ENCODE data around the gene NEFH.
"Not testable (repeated sequence)": the region's sequence is repeated elsewhere in the genome, so short reads cannot be mapped to it uniquely, and the experiment has no call there.

Gene NEFH

GRCh38 chr22:29479417-29480261 is at the start of gene NEFH:
Gene NEFH, plus strand, starts transcription at chr22:29480218. Its CDS starts 45 bp downstream, at chr22:29480263.
- no peak for DNase-seq (ENCODE audit: low read depth, low spot score)
- no peak within 1 kb of the TSS for H3K27ac ChIP-seq

- no peak for DNase-seq (ENCODE audit: low read depth, low spot score)
These were observed 48.0 kb upstream of the NEFH start for GRCh38 chr22:29431986-29432385.

DNA sequence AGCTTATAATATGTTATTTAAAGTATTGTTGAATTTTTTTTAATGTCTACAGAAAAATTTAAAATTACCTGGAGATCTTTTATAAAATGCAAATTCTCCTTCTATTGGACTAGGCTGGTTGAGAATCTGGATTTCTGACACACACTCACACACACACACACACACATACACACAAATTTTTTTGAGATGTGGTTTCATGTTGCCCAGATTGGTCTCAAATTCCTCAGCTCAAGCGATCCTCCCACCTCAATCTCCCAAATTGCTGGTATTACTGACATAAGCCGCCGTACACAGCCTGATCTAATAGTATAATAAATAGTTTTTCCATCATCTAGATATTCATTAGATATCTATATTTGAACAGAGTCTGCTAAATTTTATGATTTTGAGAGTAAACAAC is 46.2 kb upstream of the NEFH start:
- no peak overlapping the region for H3K27ac ChIP-seq
- no peak for DNase-seq (ENCODE audit: low read depth, low spot score)

More at GRCh38 chr22:29431986-29432385, 48.0 kb upstream of the NEFH start:
- no peak overlapping the region for H3K27ac ChIP-seq

DNA sequence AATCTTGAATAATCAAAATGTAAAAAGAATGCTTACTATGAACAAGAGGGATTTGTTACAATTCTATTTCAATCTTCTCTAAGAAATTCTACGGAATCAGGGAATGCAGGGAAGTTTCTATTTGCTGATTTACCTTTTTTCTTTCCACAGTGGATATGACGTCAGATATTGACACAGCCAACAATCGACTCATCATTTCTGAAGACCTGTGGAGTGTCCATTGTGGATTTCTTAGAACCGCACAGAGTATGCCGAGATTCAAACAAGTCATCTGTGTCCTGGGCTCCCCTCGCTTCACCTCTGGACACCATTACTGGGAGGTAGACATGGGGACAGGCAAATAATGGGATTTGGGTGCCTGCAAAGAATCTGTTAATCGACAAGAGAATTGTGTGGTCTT is 45.7 kb upstream of the NEFH start:
- no peak for DNase-seq (ENCODE audit: low read depth, low spot score)
- no peak overlapping the region for H3K27ac ChIP-seq

DNA sequence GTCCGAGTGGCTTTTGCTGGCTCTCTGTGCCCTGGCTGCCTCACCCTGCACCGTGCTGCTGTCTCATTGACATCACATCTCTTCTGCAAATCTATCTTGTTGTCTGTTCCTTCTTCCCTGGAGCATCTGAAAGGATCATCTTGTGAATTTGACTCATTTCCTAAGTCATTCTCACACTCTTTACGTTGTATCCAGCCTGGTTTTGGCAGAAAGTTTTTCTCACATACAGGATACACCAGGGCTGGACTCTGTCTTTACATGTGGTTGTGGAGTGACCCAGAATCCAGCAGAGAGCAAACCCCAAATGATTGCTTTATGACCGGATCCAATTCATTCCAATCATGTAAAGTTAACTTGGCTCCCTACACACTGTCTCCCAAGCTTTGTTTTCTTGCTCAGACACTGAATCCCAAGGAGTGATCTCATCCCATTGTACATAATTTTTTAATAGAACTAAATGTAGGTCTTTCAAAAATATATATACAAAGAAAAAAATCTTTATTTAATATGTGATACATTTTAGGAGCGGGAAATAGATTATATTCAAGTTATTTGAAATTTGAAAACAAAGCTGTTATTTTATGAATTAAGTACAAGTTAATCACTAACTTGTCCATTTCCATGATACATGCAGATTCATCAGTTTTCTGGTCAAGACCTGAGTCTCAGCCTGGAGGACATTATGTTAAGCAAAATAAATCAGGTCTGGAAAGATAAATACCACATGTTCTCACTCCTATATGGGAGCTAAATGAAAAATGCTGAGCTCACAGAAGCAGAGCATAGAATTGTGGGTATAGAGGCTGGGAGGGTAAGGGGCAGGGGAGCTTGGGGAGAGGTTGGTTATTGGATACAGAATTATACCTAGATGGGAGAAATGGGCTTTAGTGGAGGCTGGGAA is 44.5 kb upstream of the NEFH start:
- no peak overlapping the region for H3K27ac ChIP-seq
- no peak for DNase-seq (ENCODE audit: low read depth, low spot score)

DNA sequence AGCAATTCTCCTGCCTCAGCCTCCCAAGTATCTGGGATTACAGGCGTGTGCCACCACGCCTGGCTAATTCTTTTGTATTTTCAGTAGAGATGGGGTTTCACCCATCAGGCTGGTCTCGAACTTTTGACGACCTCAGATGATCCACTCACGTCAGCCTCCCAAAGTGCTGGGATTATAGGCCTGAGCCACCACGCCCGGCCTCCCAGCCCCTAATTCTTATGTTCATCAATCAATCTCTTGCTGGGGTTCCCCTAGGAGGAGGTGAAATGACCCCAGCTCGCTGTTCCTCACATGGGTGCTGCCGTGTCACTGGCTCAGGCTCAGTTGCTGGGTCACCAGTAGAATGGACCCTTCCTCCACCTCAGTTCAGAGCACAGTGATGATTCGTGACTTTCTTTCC is 41.7 kb upstream of the NEFH start, which contains the start of gene RFPL1:
TSS of gene RFPL1 (plus strand) at position 301 of the 400 bp plus-strand sequence.
- DNase-seq (ENCODE audit: low read depth, low spot score); H3K27ac ChIP-seq: not testable (repeated sequence)

- no peak for DNase-seq (ENCODE audit: low read depth, low spot score)
- no peak overlapping the region for H3K27ac ChIP-seq
These were observed 37.0 kb upstream of the NEFH start for GRCh38 chr22:29442976-29443375.

GRCh38 chr22:29443452-29443851 is 36.6 kb upstream of the NEFH start:
- no peak for DNase-seq (ENCODE audit: low read depth, low spot score)

GRCh38 chr22:29443861-29444792 is 35.9 kb upstream of the NEFH start:
- no peak overlapping the region for H3K27ac ChIP-seq
- no peak for DNase-seq (ENCODE audit: low read depth, low spot score)

More at GRCh38 chr22:29443452-29443851, 36.6 kb upstream of the NEFH start:
- no peak overlapping the region for H3K27ac ChIP-seq

DNA sequence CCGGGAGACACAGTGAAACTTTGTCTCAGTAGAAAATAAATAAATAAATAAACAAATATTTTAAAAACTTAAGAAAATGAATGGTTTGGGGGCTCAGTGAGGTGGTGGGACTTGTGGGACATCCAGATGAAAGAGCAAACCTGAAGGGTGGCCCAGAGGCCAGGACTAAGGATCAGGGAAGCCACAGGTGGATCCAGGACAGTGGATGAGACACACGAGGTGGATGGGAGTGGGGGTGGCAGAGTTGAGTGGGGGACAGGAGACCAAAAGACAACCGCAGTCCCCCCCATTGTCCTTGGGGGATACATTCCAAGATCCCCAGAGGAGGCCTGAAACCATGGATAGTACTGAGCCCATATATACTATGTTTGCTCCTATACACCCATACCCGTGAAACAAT is 34.5 kb upstream of the NEFH start:
- DNase-seq (ENCODE audit: low read depth, low spot score), result no peak
- no peak overlapping the region for H3K27ac ChIP-seq

- H3K27ac ChIP-seq, result no peak overlapping the region
- DNase-seq (ENCODE audit: low read depth, low spot score), result no peak
These were observed 32.1 kb upstream of the NEFH start for GRCh38 chr22:29447906-29448305.

DNA sequence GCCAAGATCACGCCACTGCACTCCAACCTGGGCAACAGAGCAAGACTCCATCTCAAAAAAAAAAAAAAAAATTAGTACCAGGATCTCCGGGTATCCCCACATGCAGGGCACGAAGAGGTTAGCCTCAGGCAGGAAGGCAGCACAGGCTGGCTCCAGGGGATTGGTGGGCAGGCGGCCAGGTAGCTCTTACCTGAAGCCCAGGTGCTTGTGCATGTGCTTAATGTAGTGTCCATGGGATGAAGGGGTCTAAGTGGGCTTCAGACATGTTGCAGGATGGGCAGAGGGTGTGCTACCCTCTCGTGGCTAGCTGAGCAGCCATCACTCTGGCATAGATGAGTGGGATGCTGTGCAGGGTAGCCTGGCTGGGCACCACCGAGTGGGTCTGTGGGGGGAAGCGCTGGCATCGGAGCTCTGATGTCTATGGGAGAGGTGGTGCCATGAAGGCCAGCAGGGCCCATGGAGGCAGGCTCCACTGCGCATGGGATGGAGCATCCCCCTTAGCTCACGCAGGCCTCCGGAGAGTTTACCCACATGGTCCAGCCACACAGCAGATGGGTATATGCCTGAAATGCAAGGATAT is 30.6 kb upstream of the NEFH start:
- H3K27ac ChIP-seq, result no peak overlapping the region
- DNase-seq (ENCODE audit: low read depth, low spot score), result no peak

- no peak for DNase-seq (ENCODE audit: low read depth, low spot score)
- H3K27ac ChIP-seq, result no peak overlapping the region
These were observed 29.8 kb upstream of the NEFH start for GRCh38 chr22:29450222-29450621.

- DNase-seq (ENCODE audit: low read depth, low spot score), result no peak
- H3K27ac ChIP-seq, result no peak overlapping the region
These were observed 28.2 kb upstream of the NEFH start for GRCh38 chr22:29451863-29452262.

DNA sequence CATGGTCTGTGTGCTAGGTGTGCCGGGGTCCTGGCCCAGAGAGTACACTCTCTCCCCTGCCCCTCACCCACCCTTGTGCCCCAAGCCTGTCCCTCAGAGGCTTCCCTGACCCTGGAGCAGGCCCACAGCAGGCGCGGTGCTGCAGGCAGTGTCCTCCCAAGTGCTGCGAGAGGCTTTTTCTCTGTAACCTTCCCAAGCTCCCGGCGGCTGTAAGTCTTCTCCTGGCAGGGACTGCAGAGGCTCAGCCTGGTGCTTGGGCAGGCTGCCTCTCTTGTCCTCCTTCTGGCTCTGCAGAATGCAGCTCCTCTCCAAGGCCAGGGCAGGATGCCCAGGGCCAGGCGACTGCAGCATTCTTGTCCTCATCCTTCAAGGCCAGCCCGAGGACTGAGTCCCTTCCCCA is 25.7 kb upstream of the NEFH start:
- no peak for DNase-seq (ENCODE audit: low read depth, low spot score)
- no peak overlapping the region for H3K27ac ChIP-seq

DNA sequence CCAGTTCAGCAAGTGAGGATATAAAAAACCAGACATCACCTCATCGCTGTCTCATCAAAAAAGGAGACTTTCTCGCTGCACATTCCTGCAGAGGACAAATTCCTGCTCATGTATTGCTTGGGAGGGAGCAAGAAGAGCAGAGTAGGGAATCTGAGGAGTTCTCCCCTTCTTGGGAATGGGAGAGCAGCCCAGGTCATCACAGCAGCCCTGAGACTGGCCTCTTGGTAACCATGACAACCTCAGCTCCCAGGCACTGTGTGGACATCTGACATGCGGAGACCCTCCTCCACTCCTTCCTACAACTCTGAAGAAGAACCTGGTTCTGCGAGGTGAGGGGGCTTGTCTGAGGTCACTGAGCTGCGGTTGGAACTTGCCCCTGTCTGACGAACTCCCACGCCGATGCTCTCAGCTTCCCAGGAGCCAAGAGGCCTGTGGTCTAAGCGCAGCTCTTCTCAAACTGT is 23.8 kb upstream of the NEFH start:
- DNase-seq (ENCODE audit: low read depth, low spot score), result no peak
- no peak overlapping the region for H3K27ac ChIP-seq

DNA sequence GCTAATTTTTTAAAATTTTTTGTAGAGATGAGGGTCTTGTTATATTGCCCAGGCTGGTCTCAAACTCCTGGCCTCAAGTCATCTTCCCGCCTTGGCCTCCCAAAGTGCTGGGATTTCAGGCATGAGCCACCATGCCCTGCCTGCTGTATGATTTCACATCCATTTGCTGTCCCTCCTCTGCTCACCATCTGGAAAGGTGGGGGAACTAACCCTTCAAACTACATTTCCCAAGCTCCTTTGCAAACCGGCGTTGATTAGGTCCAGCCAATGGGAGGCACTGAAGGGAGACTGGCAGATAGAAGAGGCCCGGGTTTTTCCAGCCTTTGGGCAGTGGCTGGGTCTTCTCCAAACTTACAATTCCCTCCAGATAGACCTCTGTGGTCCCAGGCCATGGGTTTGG is 22.3 kb upstream of the NEFH start:
- no peak for DNase-seq (ENCODE audit: low read depth, low spot score)
- no peak overlapping the region for H3K27ac ChIP-seq

DNA sequence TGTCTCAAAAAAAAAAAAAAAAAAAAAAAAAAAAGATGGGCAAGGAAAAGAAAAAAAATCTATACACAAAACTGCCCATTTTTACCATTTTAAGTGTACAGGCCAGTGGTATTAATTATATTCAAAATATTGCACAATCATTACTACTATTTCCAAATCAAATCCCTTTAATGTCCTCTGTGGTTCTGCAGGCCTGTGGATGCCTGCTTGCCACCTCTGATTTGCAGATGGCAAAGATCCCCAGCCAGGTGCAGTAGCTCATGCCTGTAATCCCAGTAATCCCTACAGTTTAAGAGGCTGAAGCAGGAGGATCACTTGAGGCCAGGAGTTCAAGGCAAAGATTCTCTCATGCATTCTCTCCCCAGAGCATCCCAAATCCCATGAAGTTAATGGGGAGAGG is 21.5 kb upstream of the NEFH start:
- no peak for DNase-seq (ENCODE audit: low read depth, low spot score)
- no peak overlapping the region for H3K27ac ChIP-seq

GRCh38 chr22:29459773-29460172 is 20.2 kb upstream of the NEFH start:
- DNase-seq (ENCODE audit: low read depth, low spot score), result no peak
- H3K27ac ChIP-seq, result no peak overlapping the region

GRCh38 chr22:29461263-29461662 is 18.8 kb upstream of the NEFH start:
- no peak overlapping the region for H3K27ac ChIP-seq
- no peak for DNase-seq (ENCODE audit: low read depth, low spot score)

Data from epithelial cell of prostate (primary cell).